CD4-positive, alpha-beta T cell (primary cell): ENCODE data around the gene ARHGEF17. TPM values are rescaled to one million over a fixed set of nuclear protein-coding genes. Genes with fewer than 3 reads are reported as not detected.

Experiments used
- ATAC-seq: fragments of 200-7000 bp; cut with Tn5 transposase; one replicate; pipeline ENCODE4 v1.10.0; 2022; ENCODE audit warnings: mild to moderate bottlenecking; ENCODE audit not compliant: poor library complexity
- CTCF ChIA-PET: fragments of 350-600 bp; sonication (Branson Sonifier 250); formaldehyde crosslinking; loops from one replicate; lab custom pipeline; 2021; ENCODE audit warnings: antibody characterized with exemption, inconsistent platforms; lab: Charles Lee
- POLR2A ChIA-PET: fragments of 350-600 bp; sonication (Branson Sonifier 250); formaldehyde crosslinking; loops from one replicate; lab custom pipeline; 2021; ENCODE audit warnings: antibody characterized with exemption, inconsistent platforms; lab: Charles Lee
- DNase-seq, 14 experiments: peaks; one replicate each; pipeline ENCODE4 v3.0.0-alpha.2; 2013 to 2020; ENCODE audit warnings: mixed read lengths in 2 of 14
- H3K27ac ChIP-seq, 2 donors: one replicate each; pipeline versions ENCODE4 v1.5.1 to v1.7.0; 2013; ENCODE audit warnings: low read length in 2 of 2, low read depth in 1 of 2, mild to moderate bottlenecking in 1 of 2
- H3K27me3 ChIP-seq, 2 experiments: 1 replicate in 1 of 2; 2 replicates in 1 of 2; pipeline versions ENCODE4 v1.6.1 to v1.7.0; 2013; ENCODE audit warnings: low read length in 2 of 2, control low read depth in 1 of 2, mild to moderate bottlenecking in 1 of 2, moderate library complexity in 1 of 2; ENCODE audit not compliant: insufficient read depth in 2 of 2, control insufficient read depth in 1 of 2
- H3K36me3 ChIP-seq: one replicate; pipeline ENCODE4 v1.6.1; 2013; ENCODE audit warnings: low read length, control low read depth; ENCODE audit not compliant: insufficient read depth
- H3K4me1 ChIP-seq: one replicate; pipeline ENCODE4 v1.6.1; 2013; ENCODE audit warnings: low read length, control low read depth; ENCODE audit not compliant: insufficient read depth
- H3K4me3 ChIP-seq: one replicate; pipeline ENCODE4 v1.5.1; 2013; ENCODE audit warnings: mild to moderate bottlenecking, low read length, moderate library complexity
- H3K9me3 ChIP-seq, 2 experiments: 1 replicate in 1 of 2; 2 replicates in 1 of 2; pipeline versions ENCODE4 v1.6.1 to v1.7.0; 2013; ENCODE audit warnings: low read length in 2 of 2, mild to moderate bottlenecking in 2 of 2, control low read depth in 1 of 2, moderate library complexity in 1 of 2; ENCODE audit not compliant: control insufficient read depth in 1 of 2, insufficient read depth in 1 of 2
- H3K27ac Mint-ChIP-seq: one replicate; pipeline ENCODE4 v1.8.0; 2020; ENCODE audit warnings: mixed read lengths
- H3K27me3 Mint-ChIP-seq: one replicate; pipeline ENCODE4 v1.8.0; 2021; ENCODE audit warnings: mixed read lengths
- H3K36me3 Mint-ChIP-seq: one replicate; pipeline ENCODE4 v1.8.0; 2021; ENCODE audit warnings: low read depth, mixed read lengths
- H3K4me1 Mint-ChIP-seq: one replicate; pipeline ENCODE4 v1.8.0; 2021; ENCODE audit warnings: low read depth, mixed read lengths
- H3K4me3 Mint-ChIP-seq: one replicate; pipeline ENCODE4 v1.8.0; 2020; ENCODE audit warnings: mild to moderate bottlenecking, mixed read lengths
- H3K9me3 Mint-ChIP-seq: one replicate; pipeline ENCODE4 v1.8.0; 2020; ENCODE audit warnings: mixed read lengths
- intact Hi-C, 2 experiments: fragments of 100-400 bp; cut with DNase I in 1 of 2; cut with micrococcal nuclease in 1 of 2; formaldehyde crosslinking; loops; one replicate each; pipeline versions ENCODE4 v1.15.1 to v1.9.0; 2023 to 2025; cut with DNase I, micrococcal nuclease
- total RNA-seq, 174 experiments: library from RNA in 2 of 174; stranded (reverse) in 2 of 174; gene quantifications; one replicate each; pipeline ENCODE4 v1.2.3 and lab custom pipeline; 2021 to 2026
- TF ChIP-seq, protein P1 (sequence below): fragments of 200-600 bp; IDR thresholded peaks from one replicate; pipeline ENCODE4 v1.8.0; 2022; ENCODE audit warnings: antibody characterized with exemption, mild to moderate bottlenecking

ARHGEF17 gene
- total RNA-seq, 2 experiments from 2014 or later = not detected

DNA sequence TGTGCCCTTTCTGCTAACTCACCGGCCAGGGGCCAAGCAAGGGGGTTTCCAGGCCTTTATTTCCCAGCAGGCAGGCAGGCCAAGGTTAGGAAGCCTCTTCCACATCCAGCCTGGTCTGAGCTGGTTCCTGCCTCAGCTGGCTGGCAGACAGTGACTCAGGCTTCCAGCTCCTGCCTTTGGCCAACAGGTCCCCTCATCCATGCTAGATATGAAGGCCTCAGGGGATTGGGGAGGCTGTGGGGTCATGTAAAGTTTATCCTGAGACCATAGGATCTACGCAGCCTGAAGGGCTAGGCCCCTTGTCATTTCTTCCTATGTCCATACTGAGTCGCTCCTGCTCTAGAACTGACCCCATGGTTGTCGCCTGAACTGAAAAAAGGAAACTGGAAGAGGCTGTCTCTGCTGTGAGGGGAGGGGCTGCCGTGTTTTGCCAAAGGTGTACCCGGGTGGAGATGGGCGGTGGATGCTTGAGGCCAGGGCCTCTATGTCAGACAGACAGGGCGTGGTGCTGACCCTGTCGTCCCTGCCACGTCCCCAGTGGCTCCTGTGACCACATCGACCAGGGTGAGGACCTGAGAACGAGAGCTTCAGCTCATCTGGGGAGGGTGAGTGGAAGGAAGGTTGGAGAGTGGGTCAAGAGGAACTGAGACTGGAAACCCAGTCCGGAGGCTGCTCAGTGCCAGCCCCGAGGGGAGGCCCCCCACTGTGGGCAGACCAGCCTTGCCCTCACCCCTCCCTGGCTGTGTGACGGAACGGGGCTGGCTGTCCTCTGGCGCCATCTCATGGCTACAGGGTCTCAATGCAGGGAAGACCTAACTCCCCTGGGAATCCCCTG is 19.0 kb upstream of the ARHGEF17 start:
- Histone ChIP-seq H3K4me1 (peaks cover 17% of the 10 kb centered on the region), H3K4me3 (no peak overlapping the region), H3K27ac (no peak overlapping the region), H3K36me3 (no peaks in the 10 kb centered on the region), H3K27me3 (no peaks in the 10 kb centered on the region), H3K9me3 (no peaks in the 10 kb centered on the region)
- Mint-ChIP-seq H3K4me1 (peaks cover 5% of the 10 kb centered on the region), H3K27me3 (no peaks in the 10 kb centered on the region), H3K27ac (no peak overlapping the region), H3K36me3 (no peaks in the 10 kb centered on the region), H3K9me3 (no peaks in the 10 kb centered on the region), H3K4me3 (no peak overlapping the region)
- ATAC-seq (peak; percentile 85), DNase-seq (peak in 13 of 14 experiments; percentile 12 to 80 (median 35))
- intact Hi-C loops = no loop called here
- ChIA-PET POLR2A (no interaction called here), CTCF (interaction anchor here (0.5 to 0.6 kb wide), 2 partner anchors 10 to 998 kb away, joined by 3 to 5 read pairs; no protein-coding TSS in a partner anchor)
- TF ChIP-seq, protein P1, sequence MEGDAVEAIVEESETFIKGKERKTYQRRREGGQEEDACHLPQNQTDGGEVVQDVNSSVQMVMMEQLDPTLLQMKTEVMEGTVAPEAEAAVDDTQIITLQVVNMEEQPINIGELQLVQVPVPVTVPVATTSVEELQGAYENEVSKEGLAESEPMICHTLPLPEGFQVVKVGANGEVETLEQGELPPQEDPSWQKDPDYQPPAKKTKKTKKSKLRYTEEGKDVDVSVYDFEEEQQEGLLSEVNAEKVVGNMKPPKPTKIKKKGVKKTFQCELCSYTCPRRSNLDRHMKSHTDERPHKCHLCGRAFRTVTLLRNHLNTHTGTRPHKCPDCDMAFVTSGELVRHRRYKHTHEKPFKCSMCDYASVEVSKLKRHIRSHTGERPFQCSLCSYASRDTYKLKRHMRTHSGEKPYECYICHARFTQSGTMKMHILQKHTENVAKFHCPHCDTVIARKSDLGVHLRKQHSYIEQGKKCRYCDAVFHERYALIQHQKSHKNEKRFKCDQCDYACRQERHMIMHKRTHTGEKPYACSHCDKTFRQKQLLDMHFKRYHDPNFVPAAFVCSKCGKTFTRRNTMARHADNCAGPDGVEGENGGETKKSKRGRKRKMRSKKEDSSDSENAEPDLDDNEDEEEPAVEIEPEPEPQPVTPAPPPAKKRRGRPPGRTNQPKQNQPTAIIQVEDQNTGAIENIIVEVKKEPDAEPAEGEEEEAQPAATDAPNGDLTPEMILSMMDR = peak; percentile 50

DNA sequence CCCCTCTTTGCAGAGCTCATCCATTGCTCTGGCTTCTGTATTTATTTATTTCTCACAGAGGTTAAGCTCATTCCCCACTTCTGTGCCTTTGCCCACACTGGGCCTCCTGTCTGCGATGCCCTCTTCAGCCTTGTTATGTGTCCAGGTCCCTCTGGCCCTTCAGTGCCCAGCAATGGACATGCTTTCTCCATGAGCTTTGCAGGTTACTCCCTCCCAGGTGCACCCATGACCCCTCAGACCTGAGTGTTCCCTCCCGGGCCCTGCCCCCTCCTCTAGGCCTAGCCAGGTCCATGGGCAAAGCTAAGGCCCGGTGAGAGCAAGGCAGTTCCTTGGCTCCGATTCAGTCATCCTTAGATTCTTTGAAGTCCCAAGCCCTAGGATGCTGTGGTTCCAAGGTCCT is 17.5 kb upstream of the ARHGEF17 start:
- TF ChIP-seq, protein P1 = no peak
- Mint-ChIP-seq H3K27ac (no peak overlapping the region), H3K36me3 (no peaks in the 10 kb centered on the region), H3K4me1 (peaks cover 5% of the 10 kb centered on the region), H3K9me3 (no peaks in the 10 kb centered on the region), H3K4me3 (no peak overlapping the region), H3K27me3 (no peaks in the 10 kb centered on the region)
- Histone ChIP-seq H3K27ac (no peak overlapping the region), H3K4me3 (no peak overlapping the region), H3K9me3 (no peaks in the 10 kb centered on the region), H3K36me3 (no peaks in the 10 kb centered on the region), H3K4me1 (peaks cover 20% of the 10 kb centered on the region), H3K27me3 (no peaks in the 10 kb centered on the region)
- ATAC-seq = no peak
- intact Hi-C loops = no loop called here
- ChIA-PET CTCF (interaction anchor here (2.0 kb wide), 1 partner anchor 45 kb away, joined by 6 read pairs; no protein-coding TSS in a partner anchor), POLR2A (no interaction called here)
- DNase-seq = no peak

DNA sequence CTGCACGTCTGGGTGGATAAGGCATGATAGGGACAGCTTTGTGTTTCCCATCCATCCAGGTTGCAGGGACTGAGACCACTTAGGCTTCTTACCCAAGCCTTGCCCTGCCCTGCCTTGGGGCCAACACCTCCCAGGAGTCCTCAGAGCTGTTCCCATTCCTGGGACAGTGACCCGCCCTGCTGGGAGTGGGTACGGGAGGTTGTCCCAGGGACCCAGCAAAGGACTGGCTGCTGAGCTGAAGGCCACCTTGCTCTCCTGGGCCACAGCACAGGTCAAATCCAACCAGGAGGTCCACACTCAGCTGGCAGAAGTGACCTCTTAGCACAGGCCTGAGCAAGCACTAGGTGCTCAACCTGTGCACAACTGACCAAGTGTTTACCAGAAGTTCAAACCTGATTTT is 16.9 kb upstream of the ARHGEF17 start:
- ATAC-seq (no peak), DNase-seq (no peak)
- Mint-ChIP-seq H3K4me3 (no peak overlapping the region), H3K4me1 (peaks cover 5% of the 10 kb centered on the region), H3K27me3 (no peaks in the 10 kb centered on the region), H3K36me3 (no peaks in the 10 kb centered on the region), H3K9me3 (no peaks in the 10 kb centered on the region), H3K27ac (no peak overlapping the region)
- Histone ChIP-seq H3K4me3 (no peak overlapping the region), H3K4me1 (peaks cover 20% of the 10 kb centered on the region), H3K9me3 (no peaks in the 10 kb centered on the region), H3K36me3 (no peaks in the 10 kb centered on the region), H3K27me3 (no peaks in the 10 kb centered on the region), H3K27ac (no peak overlapping the region)
- ChIA-PET CTCF (interaction anchor here (2.0 kb wide), 1 partner anchor 44 kb away, joined by 6 read pairs; no protein-coding TSS in a partner anchor), POLR2A (no interaction called here)
- intact Hi-C loops = no loop called here
- TF ChIP-seq, protein P1 = no peak
